Measurements from ENCODE around the gene IFNA1.
"Not testable (repeated sequence)": the region's sequence is repeated elsewhere in the genome, so short reads cannot be mapped to it uniquely, and the experiment has no call there.

The IFNA1 gene

DNA sequence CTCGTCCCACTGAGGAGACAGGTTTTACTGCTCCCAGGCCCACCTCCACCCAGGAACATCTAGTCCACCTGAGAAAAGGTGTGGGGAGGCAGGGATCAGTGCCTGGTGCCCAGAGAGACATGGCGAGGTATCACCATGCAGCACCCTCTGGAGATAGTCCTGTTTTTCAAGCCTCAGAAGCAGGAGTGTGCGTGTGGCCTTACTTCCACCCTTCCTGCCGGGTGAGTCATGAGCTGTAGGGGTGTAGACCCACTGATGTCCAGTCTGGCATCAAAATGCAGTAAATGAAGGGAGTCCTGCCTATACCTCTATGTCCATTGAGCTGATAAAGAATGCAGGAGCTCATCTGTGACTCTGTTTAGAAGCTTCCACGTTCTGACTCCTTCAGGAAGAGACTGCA lies 9.1 kb downstream of the IFNA1 start:
- H3K9ac ChIP-seq (ENCODE audit: low read length in 2 of 2); H3K9me3 ChIP-seq (ENCODE audit: control insufficient read depth in 2 of 2, low read length in 2 of 2); H3K4me3 ChIP-seq (ENCODE audit: low read length in 2 of 2); H3K27me3 ChIP-seq (ENCODE audit: control insufficient read depth in 1 of 2, insufficient read depth in 2 of 2, low read length in 2 of 2); H3K4me1 ChIP-seq (ENCODE audit: control insufficient read depth, insufficient read depth, low read length); H3K36me3 ChIP-seq (ENCODE audit: control insufficient read depth in 2 of 2, insufficient read depth in 2 of 2, low read length in 2 of 2); H3K27ac ChIP-seq (ENCODE audit: low read length): not testable (repeated sequence)

DNA sequence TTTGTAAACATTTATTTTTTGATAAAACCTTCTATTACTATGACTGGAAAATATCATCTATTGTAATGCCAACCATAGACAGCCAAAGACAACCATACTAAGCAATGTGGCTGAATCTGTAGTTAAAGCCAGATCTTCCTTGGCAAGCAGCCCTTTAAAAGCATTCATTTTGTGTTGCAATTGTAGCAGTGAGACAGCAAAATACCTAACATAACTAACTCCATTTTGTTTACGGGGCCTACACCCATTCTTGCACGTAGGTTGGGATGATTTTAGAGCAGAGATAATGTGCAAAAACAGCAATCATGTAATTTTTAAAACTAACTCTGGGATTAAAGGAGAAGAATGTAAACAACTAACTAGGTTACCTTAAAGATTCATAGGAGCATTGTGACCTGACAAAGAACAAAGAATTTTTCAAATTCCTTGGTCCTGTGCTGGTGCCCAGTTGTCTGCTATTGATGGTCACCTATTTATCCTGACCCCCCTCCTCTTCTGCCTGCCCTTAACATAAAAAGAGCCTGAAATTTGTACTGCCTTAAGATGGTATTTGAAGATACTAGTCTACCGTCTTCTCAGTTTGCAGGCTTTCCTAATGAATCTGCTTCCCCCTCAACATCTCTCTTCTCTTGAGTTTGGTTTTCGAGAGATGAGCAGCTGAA lies 10.6 kb downstream of the IFNA1 start:
- no peaks in the 10 kb centered on the region for H3K36me3 ChIP-seq (ENCODE audit: control insufficient read depth in 2 of 2, insufficient read depth in 2 of 2, low read length in 2 of 2)
- no peaks in the 10 kb centered on the region for H3K9me3 ChIP-seq (ENCODE audit: control insufficient read depth in 2 of 2, low read length in 2 of 2)
- H3K9ac ChIP-seq (ENCODE audit: low read length in 2 of 2): no peak overlapping the region
- no peak overlapping the region for H3K4me3 ChIP-seq (ENCODE audit: low read length in 2 of 2)
- H3K27me3 ChIP-seq (ENCODE audit: control insufficient read depth in 1 of 2, insufficient read depth in 2 of 2, low read length in 2 of 2): no peaks in the 10 kb centered on the region
- no peak overlapping the region for H3K27ac ChIP-seq (ENCODE audit: low read length)
- H3K4me1 ChIP-seq (ENCODE audit: control insufficient read depth, insufficient read depth, low read length): no peaks in the 10 kb centered on the region

DNA sequence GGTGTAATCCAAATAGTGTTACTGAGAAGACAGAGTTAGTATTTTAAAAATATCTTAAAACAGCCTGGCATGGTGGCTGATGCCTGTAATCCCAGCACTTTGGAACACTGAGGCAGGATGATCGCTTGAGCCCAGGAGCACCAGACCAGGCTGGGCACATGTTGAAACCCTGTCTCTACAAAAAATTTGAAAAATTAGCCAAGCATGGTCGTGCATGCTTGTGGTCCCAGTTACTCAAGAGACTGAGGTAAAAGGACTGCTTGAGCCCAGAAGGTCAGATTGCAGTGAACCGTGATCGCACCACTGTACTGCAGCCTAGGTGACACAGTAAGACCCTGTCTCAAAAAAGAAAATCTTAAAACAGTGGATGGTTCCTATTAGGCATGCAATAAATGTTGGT lies 12.4 kb downstream of the IFNA1 start:
- Histone ChIP-seq H3K4me1 (ENCODE audit: control insufficient read depth, insufficient read depth, low read length) (no peaks in the 10 kb centered on the region), H3K4me3 (ENCODE audit: low read length in 2 of 2) (no peak overlapping the region), H3K27ac (ENCODE audit: low read length) (no peak overlapping the region), H3K9me3 (ENCODE audit: control insufficient read depth in 2 of 2, low read length in 2 of 2) (no peaks in the 10 kb centered on the region), H3K36me3 (ENCODE audit: control insufficient read depth in 2 of 2, insufficient read depth in 2 of 2, low read length in 2 of 2) (no peaks in the 10 kb centered on the region), H3K9ac (ENCODE audit: low read length in 2 of 2) (no peak overlapping the region), H3K27me3 (ENCODE audit: control insufficient read depth in 1 of 2, insufficient read depth in 2 of 2, low read length in 2 of 2) (no peaks in the 10 kb centered on the region)

DNA sequence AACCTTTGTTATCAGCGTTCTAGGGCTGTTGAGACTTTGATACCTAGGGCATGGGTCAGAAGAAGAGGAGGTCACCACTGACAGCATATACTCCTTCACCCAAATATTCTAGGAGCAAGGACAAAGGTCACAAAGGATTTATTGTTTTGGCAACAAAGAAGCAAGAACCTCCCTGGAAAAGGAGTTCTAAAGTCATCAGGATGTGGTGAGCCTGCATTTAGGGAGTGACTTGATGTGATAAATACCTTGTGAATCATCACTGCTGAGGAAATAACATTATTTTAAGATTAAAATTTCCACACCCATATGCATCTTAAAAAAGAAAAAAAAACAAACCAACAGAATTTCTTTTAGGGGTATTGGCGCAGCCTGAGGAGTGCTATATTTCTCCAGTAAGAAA lies 13.9 kb downstream of the IFNA1 start:
- no peaks in the 10 kb centered on the region for H3K27me3 ChIP-seq (ENCODE audit: control insufficient read depth in 1 of 2, insufficient read depth in 2 of 2, low read length in 2 of 2)
- no peaks in the 10 kb centered on the region for H3K9me3 ChIP-seq (ENCODE audit: control insufficient read depth in 2 of 2, low read length in 2 of 2)
- H3K4me3 ChIP-seq (ENCODE audit: low read length in 2 of 2): no peak overlapping the region
- H3K36me3 ChIP-seq (ENCODE audit: control insufficient read depth in 2 of 2, insufficient read depth in 2 of 2, low read length in 2 of 2): no peaks in the 10 kb centered on the region
- H3K9ac ChIP-seq (ENCODE audit: low read length in 2 of 2): no peak overlapping the region
- no peak overlapping the region for H3K27ac ChIP-seq (ENCODE audit: low read length)
- H3K4me1 ChIP-seq (ENCODE audit: control insufficient read depth, insufficient read depth, low read length): no peaks in the 10 kb centered on the region

DNA sequence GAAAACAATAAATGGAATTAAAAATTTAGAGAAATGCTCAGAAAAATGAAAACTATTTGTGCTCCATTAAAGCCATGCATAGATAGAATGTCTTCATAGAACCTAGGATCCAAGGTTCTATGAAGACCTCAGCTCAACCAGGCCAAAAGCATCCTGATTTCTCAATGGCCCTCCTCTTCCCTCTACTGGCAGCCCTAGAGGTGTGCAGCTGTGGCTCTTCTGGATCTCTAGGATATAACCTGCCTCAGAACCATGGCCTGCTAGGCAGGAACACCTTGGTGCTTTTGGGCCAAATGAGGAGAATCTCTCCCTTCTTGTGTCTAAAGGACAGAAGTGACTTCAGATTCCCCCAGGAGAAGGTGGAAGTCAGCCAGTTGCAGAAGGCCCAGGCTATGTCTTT lies 15.1 kb downstream of the IFNA1 start:
- no peaks in the 10 kb centered on the region for H3K9me3 ChIP-seq (ENCODE audit: control insufficient read depth in 2 of 2, low read length in 2 of 2)
- no peaks in the 10 kb centered on the region for H3K27me3 ChIP-seq (ENCODE audit: control insufficient read depth in 1 of 2, insufficient read depth in 2 of 2, low read length in 2 of 2)
- H3K36me3 ChIP-seq (ENCODE audit: control insufficient read depth in 2 of 2, insufficient read depth in 2 of 2, low read length in 2 of 2): no peaks in the 10 kb centered on the region
- H3K4me3 ChIP-seq (ENCODE audit: low read length in 2 of 2): no peak overlapping the region
- H3K9ac ChIP-seq (ENCODE audit: low read length in 2 of 2): no peak overlapping the region
- no peak overlapping the region for H3K27ac ChIP-seq (ENCODE audit: low read length)
- H3K4me1 ChIP-seq (ENCODE audit: control insufficient read depth, insufficient read depth, low read length): no peaks in the 10 kb centered on the region

DNA sequence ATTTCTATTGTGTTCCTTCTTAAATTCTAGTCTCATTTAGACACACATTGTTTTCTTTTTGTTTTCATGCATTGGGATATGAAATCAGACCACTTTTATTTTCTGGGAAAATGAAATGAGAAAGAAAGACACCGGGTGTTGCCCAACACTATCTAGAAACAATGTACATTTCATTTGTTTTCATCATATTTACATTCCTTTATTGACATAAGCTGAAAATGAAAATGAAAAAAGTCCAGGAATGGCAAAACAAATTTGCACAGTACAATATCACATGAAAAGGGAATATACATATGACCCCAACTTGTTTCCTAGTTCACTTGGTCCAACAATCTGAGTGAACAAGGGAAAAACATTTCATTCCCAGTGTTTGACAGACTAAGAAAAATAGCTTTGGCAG lies 21.1 kb downstream of the IFNA1 start:
- Histone ChIP-seq H3K36me3 (ENCODE audit: control insufficient read depth in 2 of 2, insufficient read depth in 2 of 2, low read length in 2 of 2) (no peaks in the 10 kb centered on the region), H3K4me1 (ENCODE audit: control insufficient read depth, insufficient read depth, low read length) (no peaks in the 10 kb centered on the region), H3K27me3 (ENCODE audit: control insufficient read depth in 1 of 2, insufficient read depth in 2 of 2, low read length in 2 of 2) (no peaks in the 10 kb centered on the region), H3K4me3 (ENCODE audit: low read length in 2 of 2) (no peak overlapping the region), H3K9ac (ENCODE audit: low read length in 2 of 2) (no peak overlapping the region), H3K27ac (ENCODE audit: low read length) (no peak overlapping the region), H3K9me3 (ENCODE audit: control insufficient read depth in 2 of 2, low read length in 2 of 2) (no peaks in the 10 kb centered on the region)

DNA sequence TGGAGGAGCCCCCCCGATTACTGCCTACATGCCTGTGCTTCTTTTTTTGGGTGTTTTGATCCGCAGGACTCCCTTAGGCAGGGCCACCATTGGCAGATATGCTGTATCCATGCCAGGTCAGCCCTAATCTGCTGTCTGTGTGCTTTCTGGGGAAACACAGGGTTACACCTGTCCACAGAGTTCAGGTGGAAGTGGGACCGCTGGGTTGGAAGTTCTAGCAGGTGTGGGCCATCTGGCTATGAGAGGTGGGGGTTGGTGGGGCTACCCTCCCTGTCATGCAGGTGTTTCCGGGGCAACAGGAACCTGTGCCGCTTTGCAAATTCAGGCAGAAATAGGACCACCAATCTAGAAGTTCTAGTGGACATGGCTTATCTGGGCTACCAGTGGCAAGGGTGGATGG lies 24.9 kb downstream of the IFNA1 start:
- H3K27me3 ChIP-seq (ENCODE audit: control insufficient read depth in 1 of 2, insufficient read depth in 2 of 2, low read length in 2 of 2): no peaks in the 10 kb centered on the region
- H3K4me1 ChIP-seq (ENCODE audit: control insufficient read depth, insufficient read depth, low read length): no peaks in the 10 kb centered on the region
- H3K9ac ChIP-seq (ENCODE audit: low read length in 2 of 2): no peak overlapping the region
- no peaks in the 10 kb centered on the region for H3K36me3 ChIP-seq (ENCODE audit: control insufficient read depth in 2 of 2, insufficient read depth in 2 of 2, low read length in 2 of 2)
- H3K27ac ChIP-seq (ENCODE audit: low read length): no peak overlapping the region
- no peaks in the 10 kb centered on the region for H3K9me3 ChIP-seq (ENCODE audit: control insufficient read depth in 2 of 2, low read length in 2 of 2)
- no peak overlapping the region for H3K4me3 ChIP-seq (ENCODE audit: low read length in 2 of 2)

DNA sequence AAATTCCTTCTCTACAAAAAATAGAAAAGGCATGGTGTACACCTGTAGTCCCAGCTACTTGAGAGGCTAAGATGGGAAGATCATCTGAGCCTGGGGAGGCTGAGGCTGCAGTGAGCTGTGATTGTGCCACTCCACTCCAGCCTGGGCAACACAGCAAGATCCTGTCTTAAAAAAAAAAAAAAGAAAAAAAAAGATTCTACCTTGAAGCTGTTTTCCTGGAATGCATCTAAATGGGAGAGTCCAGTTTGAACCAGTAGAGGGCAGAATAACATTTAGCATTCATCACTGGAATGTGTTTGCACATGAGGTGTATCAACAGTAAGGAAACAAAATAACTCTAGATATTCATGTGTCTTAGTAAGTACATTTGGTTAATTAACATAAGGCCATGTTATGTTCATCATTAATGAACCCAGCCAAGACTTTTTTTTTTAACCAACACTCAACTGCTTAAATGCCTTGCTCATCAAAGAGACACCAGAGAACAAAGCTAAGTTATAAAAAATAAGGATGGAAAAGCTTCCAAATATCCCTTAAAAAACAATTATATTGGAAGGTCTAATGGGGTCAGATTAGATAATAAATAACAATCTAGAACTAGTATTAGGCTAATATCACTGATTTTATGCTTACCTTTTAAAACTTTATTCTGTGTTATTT lies 25.8 kb downstream of the IFNA1 start:
- no peak overlapping the region for H3K4me3 ChIP-seq (ENCODE audit: low read length in 2 of 2)
- H3K4me1 ChIP-seq (ENCODE audit: control insufficient read depth, insufficient read depth, low read length): no peaks in the 10 kb centered on the region
- H3K9me3 ChIP-seq (ENCODE audit: control insufficient read depth in 2 of 2, low read length in 2 of 2): no peaks in the 10 kb centered on the region
- no peak overlapping the region for H3K9ac ChIP-seq (ENCODE audit: low read length in 2 of 2)
- H3K27me3 ChIP-seq (ENCODE audit: control insufficient read depth in 1 of 2, insufficient read depth in 2 of 2, low read length in 2 of 2): no peaks in the 10 kb centered on the region
- no peaks in the 10 kb centered on the region for H3K36me3 ChIP-seq (ENCODE audit: control insufficient read depth in 2 of 2, insufficient read depth in 2 of 2, low read length in 2 of 2)
- no peak overlapping the region for H3K27ac ChIP-seq (ENCODE audit: low read length)

DNA sequence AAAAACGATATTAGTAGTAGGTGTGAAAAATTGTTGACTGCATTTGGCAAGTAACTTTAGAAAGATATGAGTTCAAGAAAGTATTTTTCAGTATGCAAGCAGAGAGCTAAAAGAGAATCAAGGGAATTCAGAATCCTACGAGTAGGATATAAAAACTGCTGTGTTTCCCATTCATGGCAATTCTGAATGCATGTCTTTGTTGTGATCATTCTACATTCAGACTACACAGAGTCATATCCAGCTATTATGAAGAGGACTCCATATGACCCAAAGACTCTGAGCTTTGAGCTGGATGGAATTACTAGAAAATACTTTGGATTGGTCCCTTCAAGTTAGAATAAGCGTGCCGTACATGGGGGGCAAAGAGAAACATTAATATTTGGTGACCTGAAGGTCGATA lies 29.9 kb downstream of the IFNA1 start:
- no peaks in the 10 kb centered on the region for H3K4me1 ChIP-seq (ENCODE audit: control insufficient read depth, insufficient read depth, low read length)
- no peaks in the 10 kb centered on the region for H3K36me3 ChIP-seq (ENCODE audit: control insufficient read depth in 2 of 2, insufficient read depth in 2 of 2, low read length in 2 of 2)
- no peak overlapping the region for H3K27ac ChIP-seq (ENCODE audit: low read length)
- no peaks in the 10 kb centered on the region for H3K9me3 ChIP-seq (ENCODE audit: control insufficient read depth in 2 of 2, low read length in 2 of 2)
- no peak overlapping the region for H3K4me3 ChIP-seq (ENCODE audit: low read length in 2 of 2)
- no peak overlapping the region for H3K9ac ChIP-seq (ENCODE audit: low read length in 2 of 2)
- no peaks in the 10 kb centered on the region for H3K27me3 ChIP-seq (ENCODE audit: control insufficient read depth in 1 of 2, insufficient read depth in 2 of 2, low read length in 2 of 2)

DNA sequence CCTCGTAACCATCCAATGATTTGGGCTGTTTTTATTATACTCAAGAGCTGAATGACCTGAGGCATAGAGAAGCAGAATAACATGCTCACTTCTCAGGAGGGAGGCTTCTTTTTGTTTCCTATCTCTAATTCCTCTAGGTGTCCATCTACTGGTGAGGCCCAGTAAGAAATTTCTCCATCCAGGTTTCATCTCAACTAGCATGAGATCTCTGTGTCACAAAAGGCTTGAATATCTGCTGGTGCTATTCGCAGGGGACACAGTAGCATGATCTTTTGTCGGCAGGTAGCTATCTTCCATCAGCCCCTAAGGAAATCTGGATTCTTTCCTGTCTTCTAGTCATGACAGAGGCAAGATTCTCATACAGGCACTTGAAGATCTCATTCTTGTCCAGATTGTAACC lies 33.0 kb downstream of the IFNA1 start:
- Histone ChIP-seq H3K27ac (ENCODE audit: low read length) (no peak overlapping the region), H3K9me3 (ENCODE audit: control insufficient read depth in 2 of 2, low read length in 2 of 2) (no peaks in the 10 kb centered on the region), H3K9ac (ENCODE audit: low read length in 2 of 2) (no peak overlapping the region), H3K4me1 (ENCODE audit: control insufficient read depth, insufficient read depth, low read length) (no peaks in the 10 kb centered on the region), H3K36me3 (ENCODE audit: control insufficient read depth in 2 of 2, insufficient read depth in 2 of 2, low read length in 2 of 2) (no peaks in the 10 kb centered on the region), H3K27me3 (ENCODE audit: control insufficient read depth in 1 of 2, insufficient read depth in 2 of 2, low read length in 2 of 2) (no peaks in the 10 kb centered on the region), H3K4me3 (ENCODE audit: low read length in 2 of 2) (no peak overlapping the region)

DNA sequence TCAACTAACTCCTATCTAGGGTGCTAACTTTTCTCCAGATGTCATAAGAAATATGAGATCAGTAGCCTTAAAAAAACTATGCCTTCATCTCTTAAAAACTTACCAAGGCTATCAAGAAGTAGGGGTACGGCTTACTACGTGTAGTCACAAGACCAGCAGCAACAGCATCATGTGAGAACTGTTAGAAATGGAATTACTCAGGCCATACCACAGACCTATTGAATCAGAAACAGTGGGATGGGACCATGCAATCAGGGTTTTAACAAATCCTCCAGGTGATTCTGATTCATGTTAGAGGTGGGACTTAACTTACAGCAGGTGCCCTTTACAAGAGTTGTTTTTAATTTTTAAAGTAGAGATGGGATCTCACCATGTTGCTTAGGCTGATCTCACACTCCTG lies 37.2 kb downstream of the IFNA1 start:
- no peaks in the 10 kb centered on the region for H3K27me3 ChIP-seq (ENCODE audit: control insufficient read depth in 1 of 2, insufficient read depth in 2 of 2, low read length in 2 of 2)
- H3K4me3 ChIP-seq (ENCODE audit: low read length in 2 of 2): no peak overlapping the region
- no peak overlapping the region for H3K9ac ChIP-seq (ENCODE audit: low read length in 2 of 2)
- no peaks in the 10 kb centered on the region for H3K4me1 ChIP-seq (ENCODE audit: control insufficient read depth, insufficient read depth, low read length)
- H3K27ac ChIP-seq (ENCODE audit: low read length): no peak overlapping the region
- H3K9me3 ChIP-seq (ENCODE audit: control insufficient read depth in 2 of 2, low read length in 2 of 2): no peaks in the 10 kb centered on the region
- H3K36me3 ChIP-seq (ENCODE audit: control insufficient read depth in 2 of 2, insufficient read depth in 2 of 2, low read length in 2 of 2): no peaks in the 10 kb centered on the region
